GM21825 (cell line): ENCODE data around the gene GPS1.

Experiments used
- ATAC-seq: cut with Tn5 transposase; IDR thresholded peaks from one replicate; pipeline ENCODE4 v1.9.1; 2021; ENCODE audit warnings: mild to moderate bottlenecking, moderate library complexity; ENCODE audit not compliant: unreplicated experiment

GPS1 gene

GRCh38 chr17:82076018-82076784, 24.5 kb downstream of the GPS1 start:
- no peak for ATAC-seq

- no peak for ATAC-seq
Observed at GRCh38 chr17:82076785-82077591, 25.3 kb downstream of the GPS1 start.

GRCh38 chr17:82077617-82078358, 26.1 kb downstream of the GPS1 start:
- no peak for ATAC-seq

GRCh38 chr17:82078433-82078832, 26.7 kb downstream of the GPS1 start:
- no peak for ATAC-seq

GRCh38 chr17:82079001-82079677, 27.4 kb downstream of the GPS1 start:
- ATAC-seq: no peak

- ATAC-seq: no peak
Observed at GRCh38 chr17:82080048-82080788, 28.5 kb downstream of the GPS1 start.

GRCh38 chr17:82080789-82081464, 29.2 kb downstream of the GPS1 start:
- no peak for ATAC-seq

GRCh38 chr17:82081546-82081945, 29.8 kb downstream of the GPS1 start:
- ATAC-seq: no peak

- no peak for ATAC-seq
Observed at GRCh38 chr17:82081966-82082365, 30.3 kb downstream of the GPS1 start.

- no peak for ATAC-seq
Observed at GRCh38 chr17:82082456-82082855, 30.8 kb downstream of the GPS1 start.

GRCh38 chr17:82083009-82083408, 31.3 kb downstream of the GPS1 start:
- ATAC-seq: no peak

GRCh38 chr17:82083533-82084359, 32.0 kb downstream of the GPS1 start:
- no peak for ATAC-seq

- ATAC-seq: no peak
Observed at GRCh38 chr17:82084373-82085030, 32.8 kb downstream of the GPS1 start.

- ATAC-seq: no peak
Observed at GRCh38 chr17:82085031-82085861, 33.5 kb downstream of the GPS1 start.

GRCh38 chr17:82085931-82086764, 34.5 kb downstream of the GPS1 start:
- no peak for ATAC-seq
